Natural killer cell (primary cell): ENCODE results near the gene RAI1. TPM values are rescaled to one million over a fixed set of nuclear protein-coding genes. Genes with fewer than 3 reads are reported as not detected.

Experiments
- ATAC-seq, 3 donors: fragments of 150-1000 bp in 2 of 3; fragments of 200-7000 bp in 1 of 3; cut with Tn5 transposase; 1 replicate in 1 of 3; 2 replicates in 2 of 3; pipeline ENCODE4 v1.10.0; 2021; ENCODE audit warnings: mild to moderate bottlenecking in 2 of 3, moderate library complexity in 2 of 3
- DNase-seq, 2 donors: peaks; one replicate each; pipeline versions ENCODE4 v3.0.0 to v3.0.0-alpha.2; 2013 to 2021; ENCODE audit warnings: mixed read lengths in 1 of 2
- H3K27ac ChIP-seq: one replicate; pipeline ENCODE4 v1.5.1; 2013; ENCODE audit warnings: mild to moderate bottlenecking, low read length
- H3K27me3 ChIP-seq: one replicate; pipeline ENCODE4 v1.6.1; 2013; ENCODE audit warnings: low read length; ENCODE audit not compliant: control insufficient read depth, insufficient read depth
- H3K36me3 ChIP-seq: one replicate; pipeline ENCODE4 v1.6.1; 2013; ENCODE audit warnings: low read length; ENCODE audit not compliant: control insufficient read depth, insufficient read depth
- H3K4me1 ChIP-seq: one replicate; pipeline ENCODE4 v1.6.1; 2013; ENCODE audit warnings: low read length; ENCODE audit not compliant: control insufficient read depth, insufficient read depth
- H3K4me3 ChIP-seq: one replicate; pipeline ENCODE4 v1.5.1; 2013; ENCODE audit warnings: low read length
- H3K9me3 ChIP-seq: one replicate; pipeline ENCODE4 v1.6.1; 2013; ENCODE audit warnings: low read length; ENCODE audit not compliant: control insufficient read depth, insufficient read depth
- H3K27ac Mint-ChIP-seq, 2 donors: one replicate each; pipeline ENCODE4 v1.8.0; 2022; ENCODE audit warnings: mild to moderate bottlenecking in 2 of 2, mixed read lengths in 2 of 2, moderate library complexity in 1 of 2
- H3K27me3 Mint-ChIP-seq, 2 donors: one replicate each; pipeline ENCODE4 v1.8.0; 2022; ENCODE audit warnings: low read depth in 2 of 2, mixed read lengths in 2 of 2
- H3K36me3 Mint-ChIP-seq: one replicate; pipeline ENCODE4 v1.8.0; 2022; ENCODE audit warnings: mixed read lengths
- H3K4me1 Mint-ChIP-seq, 2 donors: one replicate each; pipeline ENCODE4 v1.8.0; 2022; ENCODE audit warnings: mixed read lengths in 2 of 2
- H3K4me3 Mint-ChIP-seq: one replicate; pipeline ENCODE4 v1.8.0; 2022; ENCODE audit warnings: mild to moderate bottlenecking, moderate library complexity, mixed read lengths
- H3K9me3 Mint-ChIP-seq, 2 donors: one replicate each; pipeline ENCODE4 v1.8.0; 2022; ENCODE audit warnings: mixed read lengths in 2 of 2
- CTCF ChIP-seq: fragments of 200-600 bp; IDR thresholded peaks from one replicate; pipeline ENCODE4 v1.8.0; 2022; ENCODE audit warnings: antibody characterized with exemption
- WGBS: methylation state at CpG from one replicate; pipeline ENCODE4 v1.1.7; 2013; ENCODE audit warnings: missing lambda C conversion rate; ENCODE audit not compliant: insufficient coverage; 5-methylcytosine and 5-hydroxymethylcytosine counted together
- intact Hi-C: fragments of 100-400 bp; cut with micrococcal nuclease; formaldehyde crosslinking; loops from one replicate; pipeline ENCODE4 v1.14.2; 2022
- total RNA-seq, 4 donors: library from RNA; stranded (reverse); fragments of 120-200 nt in 1 of 4; gene quantifications; one replicate each; pipeline versions ENCODE4 v1.2.3 to v1.2.4, GENCODE V29; 2013 to 2022

Gene RAI1
- total RNA-seq, 3 donors from 2014 or later (not counting 1 experiment from before 2014, with no cell fraction given) = 39.8 to 55.0 (median 49.4) TPM

DNA sequence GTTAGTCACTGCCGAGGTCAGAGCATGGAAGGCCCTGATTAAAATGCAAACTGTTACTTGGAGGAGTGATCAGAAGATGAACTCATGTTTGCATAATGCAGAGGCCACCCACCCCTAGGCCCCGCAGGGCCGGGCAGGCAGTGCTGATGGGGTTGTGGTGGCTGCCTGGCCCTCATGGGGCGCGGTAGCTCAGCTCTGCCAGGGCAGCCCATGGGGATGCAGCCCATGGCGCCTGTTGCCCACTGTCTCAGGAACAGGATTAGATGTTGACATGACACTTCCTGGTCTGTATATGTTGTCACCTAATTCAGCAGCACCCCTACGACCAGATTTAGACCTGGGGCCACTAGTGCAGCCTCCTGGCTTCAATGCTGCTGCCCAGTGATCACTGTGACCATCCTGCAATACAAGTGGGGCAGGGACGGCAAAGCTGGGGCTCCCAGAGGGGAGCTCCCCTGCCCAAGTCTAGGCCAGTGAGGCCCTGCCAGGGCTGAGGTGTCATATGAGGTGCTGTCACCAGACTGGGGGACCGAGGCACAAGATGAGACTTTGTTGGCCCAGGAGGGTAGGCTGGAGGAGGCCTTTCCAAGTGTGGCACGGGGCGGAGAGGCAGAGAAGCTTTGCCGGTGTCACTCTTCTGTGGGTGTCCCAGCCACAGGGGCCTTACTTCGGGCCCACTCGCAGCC, 49.1 kb downstream of the RAI1 start:
- no peak overlapping the region for H3K27ac ChIP-seq
- Mint-ChIP-seq H3K27ac (peak overlapping the region in 1 of 2 donors; percentile 47), H3K4me1 (peaks cover 17 to 20% of the 10 kb centered on the region in 2 donors), H3K27me3 (no peaks in the 10 kb centered on the region), H3K4me3 (no peak overlapping the region), H3K9me3 (no peaks in the 10 kb centered on the region), H3K36me3 (no peaks in the 10 kb centered on the region)
- no peak overlapping the region for H3K4me3 ChIP-seq
- 95% methylated on average over 14 of the region's 14 CpGs for WGBS
- peaks cover 4% of the 10 kb centered on the region for H3K36me3 ChIP-seq
- ATAC-seq (no peak), DNase-seq (no peak)
- TF ChIP-seq CTCF = no peak
- intact Hi-C loops = no loop called here
- H3K9me3 ChIP-seq = no peaks in the 10 kb centered on the region
- H3K27me3 ChIP-seq = no peaks in the 10 kb centered on the region
- peaks cover 20% of the 10 kb centered on the region for H3K4me1 ChIP-seq

GRCh38 chr17:17732444-17732843, 51.2 kb downstream of the RAI1 start:
- peaks cover 35 to 37% of the 10 kb centered on the region in 2 donors for H3K4me1 Mint-ChIP-seq
- no peaks in the 10 kb centered on the region for H3K9me3 Mint-ChIP-seq
- H3K36me3 Mint-ChIP-seq = no peaks in the 10 kb centered on the region
- Histone ChIP-seq H3K36me3 (peaks cover 2% of the 10 kb centered on the region), H3K4me1 (peaks cover 28% of the 10 kb centered on the region), H3K27ac (no peak overlapping the region), H3K27me3 (no peaks in the 10 kb centered on the region), H3K9me3 (no peaks in the 10 kb centered on the region), H3K4me3 (no peak overlapping the region)
- ATAC-seq (no peak), DNase-seq (no peak)
- no peak overlapping the region for H3K27ac Mint-ChIP-seq
- no peaks in the 10 kb centered on the region for H3K27me3 Mint-ChIP-seq
- H3K4me3 Mint-ChIP-seq = no peak overlapping the region
- intact Hi-C loops = no loop called here
- 98% methylated on average over 4 of the region's 4 CpGs for WGBS
- no peak for TF ChIP-seq CTCF

GRCh38 chr17:17732892-17733670, 51.8 kb downstream of the RAI1 start:
- no peak for TF ChIP-seq CTCF
- DNase-seq (no peak), ATAC-seq (no peak)
- no peak overlapping the region for H3K4me3 Mint-ChIP-seq
- H3K4me1 Mint-ChIP-seq = peaks cover 35 to 44% of the 10 kb centered on the region in 2 donors
- Histone ChIP-seq H3K27me3 (no peaks in the 10 kb centered on the region), H3K36me3 (peaks cover 2% of the 10 kb centered on the region), H3K4me3 (no peak overlapping the region), H3K4me1 (peaks cover 34% of the 10 kb centered on the region), H3K27ac (no peak overlapping the region), H3K9me3 (no peaks in the 10 kb centered on the region)
- no peak overlapping the region for H3K27ac Mint-ChIP-seq
- intact Hi-C loops = no loop called here
- no peaks in the 10 kb centered on the region for H3K9me3 Mint-ChIP-seq
- no peaks in the 10 kb centered on the region for H3K27me3 Mint-ChIP-seq
- no peaks in the 10 kb centered on the region for H3K36me3 Mint-ChIP-seq
- WGBS = 96% methylated on average over 9 of the region's 9 CpGs
